CD14-positive monocyte (primary cell): Measurements from ENCODE around the gene FCGR2B. TPM values are rescaled to one million over a fixed set of nuclear protein-coding genes. Genes with fewer than 3 reads are reported as not detected.
"Not testable (repeated sequence)": the region's sequence is repeated elsewhere in the genome, so short reads cannot be mapped to it uniquely, and the experiment has no call there.

Source experiments
- DNase-seq, 3 donors: peaks; one replicate each; pipeline ENCODE4 v3.0.0-alpha.2; 2011 to 2022
- H2AFZ ChIP-seq: 2 replicates; pipeline ENCODE4 v1.6.0; 2012; ENCODE audit warnings: mild to moderate bottlenecking, low read depth, low read length, inconsistent platforms; ENCODE audit not compliant: insufficient read depth, poor library complexity, severe bottlenecking
- H3K27ac ChIP-seq, 2 donors: 1 replicate in 1 of 2; 2 replicates in 1 of 2; pipeline ENCODE4 v1.5.1; 2012 to 2013; ENCODE audit warnings: low read length in 2 of 2, control low read depth in 1 of 2, inconsistent platforms in 1 of 2, low read depth in 1 of 2, mild to moderate bottlenecking in 1 of 2
- H3K27me3 ChIP-seq, 2 donors: one replicate each; pipeline versions ENCODE4 v1.6.0 to v1.6.1; 2011 to 2013; ENCODE audit warnings: low read length in 2 of 2; ENCODE audit not compliant: control insufficient read depth in 2 of 2, insufficient read depth in 2 of 2
- H3K36me3 ChIP-seq, 2 donors: replicated peaks in 1 of 2; 1 replicate in 1 of 2; 2 replicates in 1 of 2; pipeline versions ENCODE4 v1.5.1 to v1.6.1; 2012 to 2013; ENCODE audit warnings: low read length in 2 of 2, control low read depth in 1 of 2, inconsistent platforms in 1 of 2, mild to moderate bottlenecking in 1 of 2; ENCODE audit not compliant: insufficient read depth in 2 of 2, control insufficient read depth in 1 of 2
- H3K4me1 ChIP-seq, 2 donors: 1 replicate in 1 of 2; 2 replicates in 1 of 2; pipeline versions ENCODE4 v1.5.1 to v1.6.1; 2012 to 2013; ENCODE audit warnings: low read length in 2 of 2, control low read depth in 1 of 2, inconsistent platforms in 1 of 2, mild to moderate bottlenecking in 1 of 2, moderate library complexity in 1 of 2; ENCODE audit not compliant: insufficient read depth in 2 of 2, control insufficient read depth in 1 of 2
- H3K4me2 ChIP-seq: replicated peaks from 2 replicates; pipeline ENCODE3; 2012; ENCODE audit warnings: low read length, moderate library complexity, mild to moderate bottlenecking; ENCODE audit not compliant: poor library complexity, severe bottlenecking; ENCODE audit errors: extremely low read depth
- H3K4me3 ChIP-seq, 3 experiments: fragments of 200-600 bp in 1 of 3; sonication (generic) in 1 of 3; replicated peaks in 1 of 3; 1 replicate in 2 of 3; 2 replicates in 1 of 3; pipeline ENCODE4 v1.5.1; 2011 to 2013; ENCODE audit warnings: low read length in 3 of 3, mild to moderate bottlenecking in 3 of 3, control low read depth in 2 of 3, low read depth in 2 of 3, inconsistent platforms in 1 of 3, moderate library complexity in 1 of 3
- H3K79me2 ChIP-seq: 2 replicates; pipeline ENCODE4 v1.6.0; 2012; ENCODE audit warnings: mild to moderate bottlenecking, control low read depth, inconsistent platforms, low read length, moderate library complexity; ENCODE audit not compliant: insufficient read depth
- H3K9ac ChIP-seq: 2 replicates; pipeline ENCODE4 v1.6.0; 2017; ENCODE audit warnings: low read length, mild to moderate bottlenecking; ENCODE audit not compliant: insufficient read depth, poor library complexity, severe bottlenecking
- H3K9me3 ChIP-seq, 2 donors: replicated peaks in 1 of 2; 1 replicate in 1 of 2; 2 replicates in 1 of 2; pipeline versions ENCODE4 v1.5.1 to v1.6.1; 2012 to 2013; ENCODE audit warnings: low read length in 2 of 2, control low read depth in 1 of 2; ENCODE audit not compliant: control insufficient read depth in 1 of 2, insufficient read depth in 1 of 2
- H4K20me1 ChIP-seq: 2 replicates; pipeline ENCODE4 v1.6.0; 2012; ENCODE audit warnings: mild to moderate bottlenecking, low read length, control low read depth, moderate library complexity; ENCODE audit not compliant: insufficient read depth
- H3K27ac Mint-ChIP-seq, 7 donors: one replicate each; pipeline ENCODE4 v1.8.0; 2020; ENCODE audit warnings: mild to moderate bottlenecking in 7 of 7, mixed read lengths in 7 of 7, moderate library complexity in 6 of 7, inconsistent platforms in 2 of 7
- H3K27me3 Mint-ChIP-seq, 3 donors: one replicate each; pipeline ENCODE4 v1.8.0; 2021 to 2022; ENCODE audit warnings: low read depth in 3 of 3, mild to moderate bottlenecking in 3 of 3, mixed read lengths in 3 of 3, moderate library complexity in 3 of 3, inconsistent platforms in 1 of 3
- H3K36me3 Mint-ChIP-seq, 2 donors: one replicate each; pipeline ENCODE4 v1.8.0; 2020; ENCODE audit warnings: mixed read lengths in 2 of 2, inconsistent platforms in 1 of 2, mild to moderate bottlenecking in 1 of 2
- H3K4me1 Mint-ChIP-seq: one replicate; pipeline ENCODE4 v1.8.0; 2020; ENCODE audit warnings: mild to moderate bottlenecking, mixed read lengths
- H3K4me3 Mint-ChIP-seq, 2 donors: one replicate each; pipeline ENCODE4 v1.8.0; 2020; ENCODE audit warnings: mild to moderate bottlenecking in 2 of 2, mixed read lengths in 2 of 2, moderate library complexity in 1 of 2
- H3K9me3 Mint-ChIP-seq, 7 donors: one replicate each; pipeline ENCODE4 v1.8.0; 2020 to 2022; ENCODE audit warnings: mixed read lengths in 7 of 7, mild to moderate bottlenecking in 6 of 7, moderate library complexity in 6 of 7, inconsistent platforms in 2 of 7
- WGBS: methylation state at CpG from one replicate; pipeline ENCODE4 v1.1.5; 2013; ENCODE audit warnings: missing lambda C conversion rate; ENCODE audit not compliant: insufficient coverage; 5-methylcytosine and 5-hydroxymethylcytosine counted together
- intact Hi-C, 2 donors: fragments of 100-400 bp; cut with micrococcal nuclease; formaldehyde crosslinking; loops; one replicate each; pipeline versions ENCODE4 v1.15.0 to v1.15.1; 2023
- polyA plus RNA-seq, 3 donors: library from polyadenylated mRNA; depleted of rRNA in 1 of 3; unstranded in 2 of 3; stranded (reverse) in 1 of 3; fragments of 300-500 nt in 2 of 3; fragments of >200 nt in 1 of 3; fragmentation: Illumina TruSeq in 2 of 3; gene quantifications; 1 replicate in 2 of 3; 2 replicates in 1 of 3; pipeline ENCODE4 v1.2.3, GENCODE V29; 2012 to 2021
- TF ChIP-seq, protein P1 (sequence below): fragments of 200-600 bp; IDR thresholded peaks from one replicate; pipeline ENCODE4 v1.8.0; 2022; ENCODE audit warnings: antibody characterized with exemption, mild to moderate bottlenecking

The FCGR2B gene
- polyA plus RNA-seq, 3 donors = 12.1 to 41.5 (median 24.9) TPM

DNA sequence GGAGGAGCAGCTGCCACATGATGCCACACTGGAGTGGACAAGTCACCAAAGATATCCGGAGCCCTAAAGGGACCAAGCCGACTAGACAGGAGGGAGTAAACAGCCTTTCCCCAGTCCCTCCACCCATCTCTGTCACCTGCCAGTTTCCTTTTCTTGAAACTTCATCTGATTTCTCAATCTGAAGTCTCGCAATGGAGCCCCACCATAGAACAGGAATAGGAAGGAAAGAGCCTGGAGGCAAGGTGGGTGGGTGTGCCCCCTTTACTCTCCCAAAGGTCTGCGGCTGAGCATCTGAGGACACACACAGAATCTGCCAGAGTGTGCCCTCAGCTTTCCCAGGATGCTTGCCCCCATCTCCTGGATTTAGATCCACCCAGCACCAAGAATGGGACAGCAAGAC lies 31.9 kb upstream of the FCGR2B start, which contains the start of gene FCGR3B:
FCGR3B (minus strand) TSS at position 101 of the 400 bp plus-strand sequence; CDS start at position 19, 82 bp downstream.
- Histone ChIP-seq H3K4me1 (peaks cover 26 to 41% of the 10 kb centered on the region in 2 donors), H3K36me3 (no peaks in the 10 kb centered on the region), H3K27ac (no peak within 1 kb of the TSS), H3K27me3 (no peaks in the 10 kb centered on the region), H3K9ac (no peak within 1 kb of the TSS), H3K79me2 (no peaks in the 10 kb centered on the region), H3K4me2 (no peak within 1 kb of the TSS), H3K4me3 (no peak within 1 kb of the TSS), H3K9me3 (no peaks in the 10 kb centered on the region), H2AFZ (no peak within 1 kb of the TSS), H4K20me1 (no peaks in the 10 kb centered on the region)
- Mint-ChIP-seq H3K36me3 (no peaks in the 10 kb centered on the region), H3K27ac (no peak within 1 kb of the TSS), H3K4me1 (peaks cover 30% of the 10 kb centered on the region), H3K9me3 (peaks cover 0 to 4% (median 0%) of the 10 kb centered on the region in 7 donors), H3K4me3 (peak within 1 kb of the TSS in 1 of 2 donors; percentile 28), H3K27me3 (peaks cover 0 to 5% (median 4%) of the 10 kb centered on the region in 3 donors)
- TF ChIP-seq, protein P1, sequence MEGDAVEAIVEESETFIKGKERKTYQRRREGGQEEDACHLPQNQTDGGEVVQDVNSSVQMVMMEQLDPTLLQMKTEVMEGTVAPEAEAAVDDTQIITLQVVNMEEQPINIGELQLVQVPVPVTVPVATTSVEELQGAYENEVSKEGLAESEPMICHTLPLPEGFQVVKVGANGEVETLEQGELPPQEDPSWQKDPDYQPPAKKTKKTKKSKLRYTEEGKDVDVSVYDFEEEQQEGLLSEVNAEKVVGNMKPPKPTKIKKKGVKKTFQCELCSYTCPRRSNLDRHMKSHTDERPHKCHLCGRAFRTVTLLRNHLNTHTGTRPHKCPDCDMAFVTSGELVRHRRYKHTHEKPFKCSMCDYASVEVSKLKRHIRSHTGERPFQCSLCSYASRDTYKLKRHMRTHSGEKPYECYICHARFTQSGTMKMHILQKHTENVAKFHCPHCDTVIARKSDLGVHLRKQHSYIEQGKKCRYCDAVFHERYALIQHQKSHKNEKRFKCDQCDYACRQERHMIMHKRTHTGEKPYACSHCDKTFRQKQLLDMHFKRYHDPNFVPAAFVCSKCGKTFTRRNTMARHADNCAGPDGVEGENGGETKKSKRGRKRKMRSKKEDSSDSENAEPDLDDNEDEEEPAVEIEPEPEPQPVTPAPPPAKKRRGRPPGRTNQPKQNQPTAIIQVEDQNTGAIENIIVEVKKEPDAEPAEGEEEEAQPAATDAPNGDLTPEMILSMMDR = no peak
- WGBS = 40% methylated on average over 1 of the region's 4 CpGs
- peak in 1 of 3 donors; percentile 8 for DNase-seq
- intact Hi-C loops = no loop called here

DNA sequence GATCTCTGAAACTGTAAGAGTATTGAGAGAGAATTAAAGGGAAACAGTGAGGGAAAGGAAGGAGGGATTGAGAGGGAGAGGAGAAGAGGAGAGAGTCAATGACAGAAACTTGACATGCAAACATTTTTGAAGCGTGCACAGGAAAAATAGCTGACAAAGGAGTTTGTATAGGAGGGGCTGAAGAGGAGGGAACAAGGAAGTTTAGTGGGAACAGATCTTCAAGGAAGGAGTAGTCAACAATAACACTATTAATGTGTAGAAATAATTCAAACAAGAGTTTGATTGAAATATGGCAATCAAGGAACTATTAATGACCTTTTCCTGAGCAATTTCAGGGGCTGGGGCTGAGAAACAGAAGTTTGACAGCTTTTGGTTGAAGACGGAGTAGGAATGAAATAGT lies 27.9 kb upstream of the FCGR2B start:
- peaks cover 28 to 42% of the 10 kb centered on the region in 2 donors for H3K4me1 ChIP-seq

DNA sequence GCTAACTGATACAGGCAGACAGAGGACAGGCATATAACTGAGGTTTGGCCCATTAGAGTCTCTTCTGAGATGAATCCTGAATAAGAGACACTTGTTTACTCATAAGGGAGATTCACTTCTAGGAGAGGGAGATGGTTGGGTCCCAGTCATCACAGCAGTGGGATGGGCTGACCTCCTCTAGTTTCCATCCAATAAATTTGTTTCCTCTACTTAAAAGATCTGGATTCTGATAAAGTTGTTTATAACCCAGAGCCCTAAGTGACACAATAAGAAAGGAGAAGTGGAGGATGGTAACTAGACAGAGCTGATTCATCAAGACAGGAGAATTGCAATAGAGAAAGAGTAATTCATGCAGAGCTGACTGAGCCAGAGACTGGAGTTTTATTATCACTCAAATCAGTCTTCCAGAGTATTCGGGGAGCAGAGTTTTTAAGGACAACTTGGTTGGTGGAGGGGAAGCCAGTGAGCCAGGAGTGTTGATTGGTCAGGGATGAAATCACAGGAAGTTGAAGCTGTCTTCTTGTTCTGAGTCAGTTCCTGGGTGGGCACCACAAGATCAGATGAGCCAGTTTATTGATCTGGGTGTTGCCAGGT lies 26.7 kb upstream of the FCGR2B start:
- not testable (repeated sequence) for H3K9ac ChIP-seq, H4K20me1 ChIP-seq

More for the DNA sequence above, 27.9 kb upstream of the FCGR2B start:
- H2AFZ ChIP-seq, H3K27me3 Mint-ChIP-seq, intact Hi-C loops, H3K9me3 Mint-ChIP-seq, H3K9ac ChIP-seq, H3K36me3 Mint-ChIP-seq, H3K4me3 Mint-ChIP-seq, H3K79me2 ChIP-seq, H3K4me2 ChIP-seq, H4K20me1 ChIP-seq, H3K9me3 ChIP-seq, H3K27me3 ChIP-seq, H3K36me3 ChIP-seq, DNase-seq: not testable (repeated sequence)
- WGBS = no CpG with 5 or more reads among the region's 2 CpGs
- Histone ChIP-seq H3K27ac (peak overlapping the region in 1 of 2 donors; percentile 78), H3K4me3 (peak overlapping the region in 1 of 3 experiments; percentile 28)
- Mint-ChIP-seq H3K4me1 (peaks cover 33% of the 10 kb centered on the region), H3K27ac (peak overlapping the region in 1 of 7 donors; percentile 20)

DNA sequence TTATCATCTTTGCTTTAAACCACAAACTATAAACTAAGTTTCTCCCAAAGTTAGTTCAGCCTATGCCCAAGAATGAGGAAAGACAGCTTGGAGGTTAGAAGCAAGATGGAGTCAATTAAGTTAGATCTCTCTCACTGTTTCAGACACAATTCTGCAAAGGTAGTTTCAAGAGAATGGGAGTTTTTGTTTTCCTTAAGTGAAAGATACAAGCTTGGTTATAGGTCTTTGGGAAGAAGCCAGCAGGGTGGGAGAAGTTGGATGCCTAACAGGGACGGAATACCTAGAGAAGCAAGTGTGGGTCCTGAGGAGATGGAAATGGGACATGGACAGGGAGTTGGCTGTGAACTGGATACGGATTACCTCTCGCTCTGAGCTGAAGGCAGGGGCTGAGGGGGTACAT lies 26.0 kb upstream of the FCGR2B start:
- peaks cover 24 to 34% of the 10 kb centered on the region in 2 donors for H3K4me1 ChIP-seq
- H3K4me2 ChIP-seq, H3K4me3 ChIP-seq, H3K4me3 Mint-ChIP-seq, H3K79me2 ChIP-seq, H2AFZ ChIP-seq, H3K9me3 Mint-ChIP-seq, H3K36me3 Mint-ChIP-seq, H3K9me3 ChIP-seq, DNase-seq, intact Hi-C loops, H3K27me3 ChIP-seq, H3K27me3 Mint-ChIP-seq, H3K36me3 ChIP-seq, H4K20me1 ChIP-seq, H3K9ac ChIP-seq: not testable (repeated sequence)
- peaks cover 26% of the 10 kb centered on the region for H3K4me1 Mint-ChIP-seq
- peak overlapping the region; percentile 51 to 80 (median 73) for H3K27ac Mint-ChIP-seq
- 100% methylated on average over 1 of the region's 3 CpGs for WGBS
- peak overlapping the region in 1 of 2 donors; percentile 36 for H3K27ac ChIP-seq

More for the DNA sequence above, 26.7 kb upstream of the FCGR2B start:
- H3K27me3 ChIP-seq, H3K4me3 ChIP-seq, H3K9me3 Mint-ChIP-seq, H3K4me2 ChIP-seq, H3K27me3 Mint-ChIP-seq, H3K79me2 ChIP-seq, intact Hi-C loops, H3K36me3 ChIP-seq, H2AFZ ChIP-seq, H3K36me3 Mint-ChIP-seq, H3K9me3 ChIP-seq: not testable (repeated sequence)
- peak overlapping the region; percentile 72 to 95 (median 89) for H3K27ac Mint-ChIP-seq
- WGBS = no CpG with 5 or more reads among the region's 1 CpG
- peaks cover 27% of the 10 kb centered on the region for H3K4me1 Mint-ChIP-seq
- DNase-seq = peak; percentile 35 to 64 (median 54)
- H3K4me3 Mint-ChIP-seq = peak overlapping the region in 1 of 2 donors; percentile 75
- H3K4me1 ChIP-seq = peaks cover 24 to 34% of the 10 kb centered on the region in 2 donors
- peak overlapping the region in 1 of 2 donors; percentile 78 for H3K27ac ChIP-seq
